Ascending aorta (tissue), 2 donors: ENCODE results near the gene RAB19. TPM values are rescaled to one million over a fixed set of nuclear protein-coding genes. Genes with fewer than 3 reads are reported as not detected.

Source experiments
- DNase-seq, 2 donors: peaks; one replicate each; pipeline ENCODE4 v3.0.0-alpha.2; 2019; ENCODE audit warnings: low spot score in 2 of 2
- H3K27ac ChIP-seq, 2 donors: fragments of 200-600 bp; sonication (generic); one replicate each; pipeline ENCODE4 v1.5.1; 2016 to 2017; ENCODE audit warnings: mild to moderate bottlenecking in 1 of 2
- H3K27me3 ChIP-seq: fragments of 200-600 bp; sonication (generic); one replicate; pipeline ENCODE4 v1.5.1; 2017
- H3K36me3 ChIP-seq, 2 donors: fragments of 200-600 bp; sonication (generic); one replicate each; pipeline ENCODE4 v1.5.1; 2016
- H3K4me1 ChIP-seq, 2 donors: fragments of 200-600 bp; sonication (generic); one replicate each; pipeline ENCODE4 v1.5.1; 2016 to 2017; ENCODE audit warnings: mild to moderate bottlenecking in 1 of 2
- H3K4me3 ChIP-seq, 2 donors: fragments of 200-600 bp; sonication (generic); one replicate each; pipeline ENCODE4 v1.5.1; 2016 to 2017; ENCODE audit warnings: mild to moderate bottlenecking in 1 of 2
- H3K9me3 ChIP-seq, 2 donors: fragments of 200-600 bp; sonication (generic); one replicate each; pipeline ENCODE4 v1.5.1; 2016
- CTCF ChIP-seq, 3 experiments: fragments of 200-600 bp in 2 of 3; fragments of 450-650 bp in 1 of 3; sonication (generic) in 2 of 3; IDR thresholded peaks; one replicate each; pipeline ENCODE4 v1.5.1; 2016 to 2019; ENCODE audit warnings: antibody characterized with exemption in 3 of 3, mild to moderate bottlenecking in 1 of 3, moderate library complexity in 1 of 3
- intact Hi-C: fragments of 100-400 bp; cut with DNase I; formaldehyde crosslinking; loops from one replicate; pipeline ENCODE4 v1.15.1; 2023
- total RNA-seq: library from RNA; depleted of rRNA; stranded (reverse); fragments of >200 nt; gene quantifications from one replicate; pipeline ENCODE4 v1.1.0, GENCODE V29; 2016

The RAB19 gene
- total RNA-seq, 1 donor from 2014 or later = not detected

DNA sequence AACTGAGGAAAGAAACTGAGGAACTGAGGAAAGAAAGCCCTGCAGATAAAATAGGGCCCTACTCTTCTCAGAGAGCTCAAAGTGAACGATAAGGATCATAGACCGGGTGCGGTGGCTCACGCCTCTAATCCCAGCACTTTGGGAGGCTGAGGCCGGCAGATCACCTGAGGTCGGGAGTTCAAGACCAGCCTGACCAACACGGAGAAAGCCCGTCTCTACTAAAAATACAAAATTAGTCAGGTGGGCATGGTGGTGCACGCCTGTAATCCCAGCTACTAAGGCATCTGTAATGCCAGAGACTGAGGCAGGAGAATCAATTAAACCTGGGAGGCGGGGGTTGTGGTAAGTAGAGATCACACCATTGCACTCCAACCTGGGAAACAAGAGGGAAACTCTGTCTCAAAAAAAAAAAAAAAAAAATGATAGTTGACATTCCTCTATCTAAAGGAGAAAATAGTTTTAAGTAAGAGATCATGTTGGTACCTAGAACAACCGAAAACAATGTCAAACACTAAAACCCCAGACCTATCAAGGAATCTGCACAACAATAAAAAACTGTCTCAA is 72.9 kb downstream of the RAB19 start:
- Histone ChIP-seq H3K9me3 (no peaks in the 10 kb centered on the region), H3K4me1 (peaks cover 5 to 20% of the 10 kb centered on the region in 2 donors), H3K4me3 (peak overlapping the region in 1 of 2 donors; percentile 93), H3K36me3 (no peaks in the 10 kb centered on the region), H3K27me3 (no peaks in the 10 kb centered on the region), H3K27ac (no peak overlapping the region)
- no peak for DNase-seq
- intact Hi-C loops = loop anchor here (5.0 to 10.0 kb wide), 2 partner anchors 299 to 538 kb away; partner anchors contain the start of genes KDM7A and MRPS33
- TF ChIP-seq CTCF (IDR thresholded peaks at IDR 0.05) = no peak

Other genes with a start within 250 kb of the RAB19 start
- 65.1 TPM for gene KDM7A, start 227.1 kb upstream of the RAB19 start, total RNA-seq
- 15.0 TPM for gene SLC37A3, start 5.5 kb upstream of the RAB19 start, total RNA-seq
- gene MKRN1, start 75.4 kb downstream of the RAB19 start, total RNA-seq = 20.6 TPM
- gene DENND2A, start 236.8 kb downstream of the RAB19 start, total RNA-seq = 7.5 TPM